Spleen (tissue), 7 donors: ENCODE results near the gene ZNF577.

Experiments used
- POLR2A ChIP-seq, 3 donors: fragments of 450-650 bp; IDR thresholded peaks; one replicate each; pipeline ENCODE4 v1.5.1; 2017; ENCODE audit warnings: antibody characterized with exemption in 3 of 3, mild to moderate bottlenecking in 1 of 3
- POLR2AphosphoS5 ChIP-seq, 3 donors: sonication (generic); formaldehyde crosslinking; IDR thresholded peaks; one replicate each; pipeline ENCODE4 v1.5.1; 2017; ENCODE audit warnings: antibody characterized with exemption in 3 of 3
- TF ChIP-seq, protein P1 (sequence below), 11 experiments: fragments of 200-600 bp in 7 of 11; fragments of 450-650 bp in 4 of 11; sonication (generic) in 4 of 11; IDR thresholded peaks in 8 of 11; conservative IDR thresholded peaks in 3 of 11; 1 replicate in 7 of 11; 2 replicates in 4 of 11; pipeline versions ENCODE4 v1.4.0 to v1.8.0; 2016 to 2021; ENCODE audit warnings: antibody characterized with exemption in 11 of 11, inconsistent platforms in 4 of 11, mild to moderate bottlenecking in 1 of 11
- donor health status: DM: no; HTN: no; CAD: no; lungs with moderate emphysema.
- donor health status: DM: no; HTN: no; CAD: no.
- donor health status: DM: no; HTN: no; CAD: no.

DNA sequence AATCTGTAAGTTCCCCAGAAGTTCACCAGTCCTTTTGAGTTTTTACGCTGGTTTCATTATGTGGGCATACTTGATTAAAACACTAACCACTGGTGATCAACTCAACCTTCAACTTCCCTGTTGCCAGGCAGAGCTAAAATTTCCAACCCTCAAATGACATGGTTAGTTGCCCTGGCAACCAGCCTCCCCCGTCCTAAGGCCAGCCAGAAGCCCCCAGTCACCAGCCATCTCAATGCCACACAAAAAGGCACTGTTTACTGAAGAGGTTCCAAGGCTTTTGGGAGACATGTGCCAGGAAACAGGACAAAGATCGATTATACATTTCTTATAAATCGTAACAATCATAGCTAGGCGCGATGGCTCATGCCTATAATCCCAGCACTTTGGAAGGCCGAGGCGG is 15.4 kb upstream of the ZNF577 start:
- TF ChIP-seq, protein P1, sequence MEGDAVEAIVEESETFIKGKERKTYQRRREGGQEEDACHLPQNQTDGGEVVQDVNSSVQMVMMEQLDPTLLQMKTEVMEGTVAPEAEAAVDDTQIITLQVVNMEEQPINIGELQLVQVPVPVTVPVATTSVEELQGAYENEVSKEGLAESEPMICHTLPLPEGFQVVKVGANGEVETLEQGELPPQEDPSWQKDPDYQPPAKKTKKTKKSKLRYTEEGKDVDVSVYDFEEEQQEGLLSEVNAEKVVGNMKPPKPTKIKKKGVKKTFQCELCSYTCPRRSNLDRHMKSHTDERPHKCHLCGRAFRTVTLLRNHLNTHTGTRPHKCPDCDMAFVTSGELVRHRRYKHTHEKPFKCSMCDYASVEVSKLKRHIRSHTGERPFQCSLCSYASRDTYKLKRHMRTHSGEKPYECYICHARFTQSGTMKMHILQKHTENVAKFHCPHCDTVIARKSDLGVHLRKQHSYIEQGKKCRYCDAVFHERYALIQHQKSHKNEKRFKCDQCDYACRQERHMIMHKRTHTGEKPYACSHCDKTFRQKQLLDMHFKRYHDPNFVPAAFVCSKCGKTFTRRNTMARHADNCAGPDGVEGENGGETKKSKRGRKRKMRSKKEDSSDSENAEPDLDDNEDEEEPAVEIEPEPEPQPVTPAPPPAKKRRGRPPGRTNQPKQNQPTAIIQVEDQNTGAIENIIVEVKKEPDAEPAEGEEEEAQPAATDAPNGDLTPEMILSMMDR (IDR thresholded peaks at IDR 0.05 in 8 of 11, conservative IDR thresholded peaks at IDR 0.05 in 3 of 11): no peak
- TF ChIP-seq POLR2AphosphoS5 (IDR thresholded peaks at IDR 0.05) (no peak), POLR2A (IDR thresholded peaks at IDR 0.05) (no peak)
